Measurements from ENCODE around the gene RBM38.
"Not testable (repeated sequence)": the region's sequence is repeated elsewhere in the genome, so short reads cannot be mapped to it uniquely, and the experiment has no call there.

The RBM38 gene

GRCh38 chr20:57429159-57429496, 37.9 kb downstream of the RBM38 start:
- H3K27ac ChIP-seq, result peak overlapping the region; percentile 74
- H3K9me3 ChIP-seq, result no peaks in the 10 kb centered on the region
- TF ChIP-seq, protein P1, sequence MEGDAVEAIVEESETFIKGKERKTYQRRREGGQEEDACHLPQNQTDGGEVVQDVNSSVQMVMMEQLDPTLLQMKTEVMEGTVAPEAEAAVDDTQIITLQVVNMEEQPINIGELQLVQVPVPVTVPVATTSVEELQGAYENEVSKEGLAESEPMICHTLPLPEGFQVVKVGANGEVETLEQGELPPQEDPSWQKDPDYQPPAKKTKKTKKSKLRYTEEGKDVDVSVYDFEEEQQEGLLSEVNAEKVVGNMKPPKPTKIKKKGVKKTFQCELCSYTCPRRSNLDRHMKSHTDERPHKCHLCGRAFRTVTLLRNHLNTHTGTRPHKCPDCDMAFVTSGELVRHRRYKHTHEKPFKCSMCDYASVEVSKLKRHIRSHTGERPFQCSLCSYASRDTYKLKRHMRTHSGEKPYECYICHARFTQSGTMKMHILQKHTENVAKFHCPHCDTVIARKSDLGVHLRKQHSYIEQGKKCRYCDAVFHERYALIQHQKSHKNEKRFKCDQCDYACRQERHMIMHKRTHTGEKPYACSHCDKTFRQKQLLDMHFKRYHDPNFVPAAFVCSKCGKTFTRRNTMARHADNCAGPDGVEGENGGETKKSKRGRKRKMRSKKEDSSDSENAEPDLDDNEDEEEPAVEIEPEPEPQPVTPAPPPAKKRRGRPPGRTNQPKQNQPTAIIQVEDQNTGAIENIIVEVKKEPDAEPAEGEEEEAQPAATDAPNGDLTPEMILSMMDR (IDR thresholded peaks at IDR 0.05), result no peak
- H3K27me3 ChIP-seq, result no peaks in the 10 kb centered on the region
- peaks cover 78 to 82% of the 10 kb centered on the region in 2 experiments for H3K4me1 ChIP-seq (ENCODE audit: control insufficient read depth in 1 of 2, insufficient read depth in 1 of 2, low read depth in 1 of 2, low read length in 1 of 2)
- no peaks in the 10 kb centered on the region for H3K36me3 ChIP-seq
- no peak overlapping the region for H3K4me3 ChIP-seq (ENCODE audit: low read depth in 1 of 2, low read length in 1 of 2)

DNA sequence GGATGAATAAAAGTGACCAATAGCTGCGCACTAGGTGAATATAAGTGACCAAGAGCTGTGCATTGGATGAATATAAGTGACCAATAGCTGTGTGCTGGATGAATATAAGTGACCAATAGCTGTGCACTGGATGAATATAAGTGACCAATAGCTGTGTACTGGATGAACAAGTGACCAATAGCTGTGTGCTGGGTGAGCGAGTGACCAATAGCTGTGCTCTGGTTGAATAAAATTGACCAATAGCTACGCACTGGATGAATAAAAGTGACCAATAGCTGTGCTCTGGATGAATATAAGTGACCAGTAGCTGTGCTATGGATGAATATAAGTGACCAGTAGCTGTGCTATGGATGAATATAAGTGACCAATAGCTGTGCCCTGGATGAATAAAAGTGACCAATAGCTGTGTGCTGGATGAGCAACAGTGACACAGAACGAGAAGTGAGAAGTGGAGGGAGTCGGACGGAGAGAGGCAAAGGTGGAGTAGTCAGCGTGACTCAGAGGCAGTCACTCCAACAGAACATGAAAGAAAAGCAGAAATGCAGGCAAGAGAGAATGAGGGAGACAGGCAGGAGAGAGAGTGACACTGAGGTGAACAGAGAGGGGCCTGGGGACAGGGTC, 38.5 kb downstream of the RBM38 start:
- TF ChIP-seq, protein P1 (IDR thresholded peaks at IDR 0.05), result peak; percentile 18
- Histone ChIP-seq H3K9me3 (no peaks in the 10 kb centered on the region), H3K27ac (peak overlapping the region; percentile 74), H3K27me3 (no peaks in the 10 kb centered on the region), H3K4me1 (ENCODE audit: control insufficient read depth in 1 of 2, insufficient read depth in 1 of 2, low read depth in 1 of 2, low read length in 1 of 2) (peaks cover 84 to 88% of the 10 kb centered on the region in 2 experiments), H3K36me3 (no peaks in the 10 kb centered on the region), H3K4me3 (ENCODE audit: low read depth in 1 of 2, low read length in 1 of 2) (peak overlapping the region in 1 of 2 experiments; percentile 30)

- Histone ChIP-seq H3K4me3 (ENCODE audit: low read depth in 1 of 2, low read length in 1 of 2) (peak overlapping the region in 1 of 2 experiments; percentile 30), H3K4me1 (ENCODE audit: control insufficient read depth in 1 of 2, insufficient read depth in 1 of 2, low read depth in 1 of 2, low read length in 1 of 2) (peaks cover 84 to 89% of the 10 kb centered on the region in 2 experiments), H3K27ac (peak overlapping the region; percentile 74)
- H3K27me3 ChIP-seq, H3K36me3 ChIP-seq, H3K9me3 ChIP-seq: not testable (repeated sequence)
These were observed 39.0 kb downstream of the RBM38 start for GRCh38 chr20:57430201-57430596.

GRCh38 chr20:57431539-57431835, 40.3 kb downstream of the RBM38 start:
- H3K9me3 ChIP-seq, result no peaks in the 10 kb centered on the region
- no peaks in the 10 kb centered on the region for H3K27me3 ChIP-seq
- H3K36me3 ChIP-seq, result no peaks in the 10 kb centered on the region
- H3K27ac ChIP-seq, result peak overlapping the region; percentile 74
- H3K4me1 ChIP-seq (ENCODE audit: control insufficient read depth in 1 of 2, insufficient read depth in 1 of 2, low read depth in 1 of 2, low read length in 1 of 2), result peaks cover 84 to 89% of the 10 kb centered on the region in 2 experiments
- TF ChIP-seq, protein P1 (IDR thresholded peaks at IDR 0.05), result no peak
- H3K4me3 ChIP-seq (ENCODE audit: low read depth in 1 of 2, low read length in 1 of 2), result peak overlapping the region; percentile 40 to 50

DNA sequence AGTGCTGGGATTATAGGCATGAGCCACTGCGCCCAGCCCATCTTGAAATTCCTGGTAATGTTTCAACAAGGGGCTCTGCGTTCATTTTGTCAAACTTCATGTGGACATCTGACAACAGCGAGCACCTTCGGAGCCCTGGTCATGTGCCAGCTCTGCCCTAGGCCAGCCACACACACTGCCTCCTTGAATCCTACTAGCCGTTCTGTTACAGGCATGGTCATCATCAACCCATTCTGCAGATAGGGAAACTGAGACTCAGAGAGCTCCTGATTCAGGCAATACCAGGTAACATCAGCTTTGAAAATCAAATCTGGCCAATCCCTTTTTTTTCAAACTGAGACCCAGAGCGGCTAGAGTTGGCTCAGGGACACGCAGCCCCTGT, 41.3 kb downstream of the RBM38 start:
- TF ChIP-seq, protein P1 (IDR thresholded peaks at IDR 0.05), result no peak
- Histone ChIP-seq H3K36me3 (no peaks in the 10 kb centered on the region), H3K27ac (peak overlapping the region; percentile 74), H3K4me3 (ENCODE audit: low read depth in 1 of 2, low read length in 1 of 2) (peak overlapping the region; percentile 46 to 50), H3K4me1 (ENCODE audit: control insufficient read depth in 1 of 2, insufficient read depth in 1 of 2, low read depth in 1 of 2, low read length in 1 of 2) (peaks cover 93 to 94% of the 10 kb centered on the region in 2 experiments), H3K27me3 (no peaks in the 10 kb centered on the region), H3K9me3 (no peaks in the 10 kb centered on the region)

DNA sequence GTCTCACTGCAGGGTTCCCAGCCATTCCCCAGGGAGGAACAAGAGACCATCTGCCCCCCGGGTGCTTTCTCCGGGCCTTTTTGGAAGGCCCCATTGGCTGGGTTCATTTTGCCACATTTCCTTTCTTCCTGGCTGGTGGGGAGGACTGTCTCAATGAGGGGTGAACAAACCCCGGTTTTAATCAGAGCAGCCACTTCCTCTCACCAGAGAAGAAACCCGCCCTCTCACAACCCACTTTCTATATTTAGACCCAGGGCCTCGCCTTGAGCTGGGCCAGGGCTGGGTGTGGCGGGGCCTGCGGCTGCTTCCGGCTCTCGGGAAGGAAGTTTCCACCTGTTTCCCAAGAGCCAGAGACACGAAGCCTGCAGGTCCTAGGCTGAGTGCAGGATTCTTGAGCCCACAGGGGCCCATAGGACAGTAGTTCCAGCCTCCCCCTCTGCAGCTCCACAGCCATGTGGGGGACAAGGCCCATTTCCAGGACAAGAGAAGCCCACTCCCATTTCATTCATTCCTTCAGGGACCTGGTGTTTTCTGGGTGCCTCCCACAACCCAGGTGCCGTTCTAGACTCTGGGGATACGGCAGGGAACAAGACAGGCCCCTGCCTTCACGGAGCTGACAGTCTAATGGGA, 41.8 kb downstream of the RBM38 start:
- no peaks in the 10 kb centered on the region for H3K27me3 ChIP-seq
- H3K9me3 ChIP-seq, result no peaks in the 10 kb centered on the region
- peaks cover 98 to 99% of the 10 kb centered on the region in 2 experiments for H3K4me1 ChIP-seq (ENCODE audit: control insufficient read depth in 1 of 2, insufficient read depth in 1 of 2, low read depth in 1 of 2, low read length in 1 of 2)
- H3K4me3 ChIP-seq (ENCODE audit: low read depth in 1 of 2, low read length in 1 of 2), result peak overlapping the region; percentile 46 to 50
- no peaks in the 10 kb centered on the region for H3K36me3 ChIP-seq
- peak overlapping the region; percentile 74 for H3K27ac ChIP-seq
- TF ChIP-seq, protein P1 (IDR thresholded peaks at IDR 0.05), result no peak

All from neutrophil (primary cell).